Urothelium cell line (cell line): Measurements from ENCODE around the gene ZBTB20.
A peak's percentile ranks its signal among the peaks of the same experiment; 100 is the strongest.

Source experiments
- DNase-seq: peaks from one replicate; pipeline ENCODE4 v3.0.0; 2011; ENCODE audit warnings: low spot score, mixed read lengths
- FAIRE-seq: peaks from 2 replicates; lab custom pipeline; 2011; peaks lifted over from hg19 to GRCh38; lab: Jason Lieb, UNC

The ZBTB20 gene

GRCh38 chr3:114939920-114940319 lies 207.2 kb downstream of the ZBTB20 start:
- FAIRE-seq (peak; percentile 61), DNase-seq (no peak)

DNA sequence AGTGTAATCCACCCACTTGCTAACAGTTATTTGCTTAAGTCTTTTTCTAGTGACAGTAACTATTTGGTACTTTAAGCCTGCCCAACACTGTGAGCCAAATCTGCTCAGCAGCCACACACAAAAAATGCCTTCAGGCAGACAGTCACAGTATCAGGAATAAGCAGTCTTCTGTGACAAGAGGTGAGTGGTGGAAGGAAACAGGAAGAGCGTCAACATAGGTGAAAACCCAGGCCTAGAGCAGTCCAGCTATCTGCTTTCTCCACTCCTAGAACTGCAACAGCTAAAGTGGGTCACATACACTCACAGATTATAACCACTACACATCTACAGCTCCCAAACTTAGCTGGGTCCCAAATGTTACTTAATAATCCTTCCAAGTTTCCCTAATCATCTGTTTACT lies 213.7 kb downstream of the ZBTB20 start:
- FAIRE-seq: no peak
- DNase-seq: no peak

DNA sequence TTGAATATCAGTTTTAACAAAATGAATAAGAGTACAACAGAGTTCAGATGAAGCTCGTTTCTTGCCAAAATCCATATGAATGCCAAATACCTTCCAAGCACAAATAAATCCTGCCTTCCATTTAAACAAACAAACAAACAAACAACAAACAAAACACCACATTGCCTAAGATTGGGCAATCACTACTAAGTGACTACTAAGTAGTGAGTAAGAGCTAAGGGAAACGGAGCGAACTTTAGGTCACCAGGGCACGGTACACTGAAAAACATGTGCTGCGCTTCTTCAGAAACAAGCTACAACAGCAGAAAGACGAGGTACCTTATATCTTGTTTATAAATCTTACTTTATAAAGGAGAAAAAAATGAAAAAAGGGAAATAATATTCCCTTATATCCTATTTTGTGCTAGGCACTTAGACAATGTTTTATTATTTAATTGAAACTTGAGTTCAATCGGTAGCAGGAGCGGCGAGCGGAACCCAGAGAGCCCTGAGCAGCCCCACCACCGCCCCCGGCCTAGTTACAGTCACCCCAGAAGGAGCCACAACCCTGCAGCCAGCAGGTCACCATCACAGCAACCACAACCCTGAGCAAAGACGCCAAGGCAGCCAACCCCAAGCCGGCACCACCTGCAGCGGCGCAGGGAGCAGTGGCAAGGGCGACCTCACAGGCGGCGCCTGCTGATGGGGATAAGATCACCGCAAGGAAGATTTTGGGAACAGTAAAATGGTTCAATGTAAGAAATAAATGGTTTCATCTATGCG lies 216.9 kb downstream of the ZBTB20 start:
- FAIRE-seq (no peak), DNase-seq (no peak)

- no peak for FAIRE-seq
- DNase-seq: no peak
These were observed 218.0 kb downstream of the ZBTB20 start for GRCh38 chr3:114928989-114929640.

DNA sequence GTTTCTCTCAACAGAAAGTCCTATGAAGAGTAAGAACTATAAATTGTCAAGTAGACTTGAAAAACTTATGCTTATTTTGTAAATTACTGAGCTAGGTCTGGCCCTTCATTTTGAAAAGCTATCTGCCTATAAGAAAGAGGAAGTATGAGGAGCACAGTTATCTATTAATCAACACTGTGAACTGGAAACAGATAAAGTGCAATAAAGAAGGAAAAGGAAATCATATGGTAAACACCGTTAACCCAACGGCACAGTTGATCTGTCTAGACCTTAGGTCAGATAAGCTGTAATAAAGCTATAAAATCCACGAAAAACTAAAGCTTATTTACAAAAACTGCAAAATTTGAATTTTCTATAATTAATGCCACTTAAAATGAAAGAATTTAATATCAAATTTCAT lies 242.5 kb downstream of the ZBTB20 start:
- DNase-seq (no peak), FAIRE-seq (no peak)

DNA sequence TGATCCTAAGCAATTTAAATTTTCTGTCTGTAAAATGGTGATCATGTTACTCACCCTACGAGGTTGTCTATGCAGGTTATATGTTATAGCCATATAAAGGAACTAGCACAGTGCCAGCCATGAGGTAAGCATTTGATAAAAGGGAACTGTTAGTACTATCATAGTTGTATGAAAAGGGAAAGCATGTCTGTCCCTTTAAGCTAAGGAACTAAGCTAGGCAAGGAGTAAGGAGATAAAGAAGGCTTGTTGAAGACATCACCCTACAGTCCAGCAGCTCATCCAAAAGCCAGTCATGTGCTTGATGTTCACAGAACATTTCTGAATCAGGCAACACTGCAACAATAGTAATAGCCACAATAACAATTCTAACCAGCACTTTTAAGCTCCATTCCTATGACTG lies 243.9 kb downstream of the ZBTB20 start:
- no peak for FAIRE-seq

DNA sequence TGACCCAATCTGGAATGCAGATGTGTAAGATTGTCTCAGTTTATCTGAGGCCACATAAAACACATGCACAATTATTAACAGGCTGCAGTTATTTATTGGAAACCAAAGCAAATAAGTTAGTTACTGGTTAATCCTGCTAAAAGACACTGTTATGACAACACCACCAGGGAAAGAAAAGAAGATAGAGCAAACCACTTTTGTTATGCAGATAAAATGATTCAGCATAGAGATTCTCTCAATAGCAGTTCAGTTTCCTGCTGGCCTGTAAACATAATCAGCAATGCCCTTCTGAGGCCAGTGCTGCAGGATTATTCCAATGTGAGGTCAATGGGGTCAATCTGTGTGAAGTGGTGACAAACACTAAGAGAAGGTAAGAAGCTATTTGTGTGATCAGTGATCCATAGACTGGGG lies 244.4 kb downstream of the ZBTB20 start:
- peak; percentile 30 for FAIRE-seq
- no peak for DNase-seq

More for the DNA sequence above, 243.9 kb downstream of the ZBTB20 start:
- DNase-seq: no peak

DNA sequence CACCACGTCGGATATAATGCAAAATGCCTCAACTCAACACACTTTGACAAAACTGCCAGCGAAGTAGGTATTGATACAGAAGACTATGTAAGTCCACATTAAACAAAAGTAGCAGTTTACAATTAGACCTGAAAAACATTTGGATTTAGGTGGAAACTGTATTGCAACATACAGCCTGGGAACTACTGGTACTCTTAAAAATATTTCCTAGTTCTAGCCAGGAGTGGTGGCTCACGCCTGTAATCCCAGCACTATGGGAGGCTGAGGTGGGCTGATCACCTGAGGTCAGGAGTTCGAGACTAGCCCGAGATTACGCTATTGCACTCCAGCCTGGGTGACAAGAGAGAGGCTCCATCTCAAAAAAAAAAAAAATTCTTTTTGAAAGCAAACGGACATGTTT lies 246.2 kb downstream of the ZBTB20 start:
- no peak for DNase-seq
- no peak for FAIRE-seq

DNA sequence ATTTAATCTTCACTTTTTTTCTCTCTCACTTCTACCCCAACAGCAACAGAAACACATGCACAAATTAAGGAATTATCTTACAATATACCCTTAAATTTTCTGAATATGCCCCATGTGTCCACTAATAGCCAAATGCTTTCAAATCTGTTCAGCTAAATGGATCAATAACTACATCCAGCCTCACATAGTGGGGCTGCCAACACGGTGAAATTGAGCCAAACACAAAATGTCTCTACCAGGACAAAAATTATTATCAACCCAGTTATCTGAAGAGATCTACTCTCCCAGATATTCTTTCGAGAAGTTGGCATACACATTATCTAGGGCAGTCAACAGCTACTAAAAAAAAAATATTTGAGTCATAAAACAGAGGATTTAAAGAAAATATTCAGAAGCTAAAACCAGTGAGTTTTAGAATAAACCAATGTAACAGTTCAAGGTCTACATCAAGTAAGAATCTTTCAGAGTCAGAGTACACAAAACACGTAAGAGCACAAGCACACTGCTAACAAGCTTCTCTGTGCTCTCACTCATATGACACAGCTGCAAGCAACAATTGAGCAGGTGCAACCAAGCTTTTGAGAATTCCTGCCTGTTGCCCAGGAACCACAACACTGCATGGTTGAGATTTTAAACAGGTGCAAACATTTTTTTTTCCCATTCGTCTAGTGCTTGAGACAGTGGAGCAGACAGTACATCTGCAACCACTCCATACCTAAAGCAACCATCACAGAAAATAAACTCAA lies 247.7 kb downstream of the ZBTB20 start:
- DNase-seq (peak; percentile 8), FAIRE-seq (no peak)

DNA sequence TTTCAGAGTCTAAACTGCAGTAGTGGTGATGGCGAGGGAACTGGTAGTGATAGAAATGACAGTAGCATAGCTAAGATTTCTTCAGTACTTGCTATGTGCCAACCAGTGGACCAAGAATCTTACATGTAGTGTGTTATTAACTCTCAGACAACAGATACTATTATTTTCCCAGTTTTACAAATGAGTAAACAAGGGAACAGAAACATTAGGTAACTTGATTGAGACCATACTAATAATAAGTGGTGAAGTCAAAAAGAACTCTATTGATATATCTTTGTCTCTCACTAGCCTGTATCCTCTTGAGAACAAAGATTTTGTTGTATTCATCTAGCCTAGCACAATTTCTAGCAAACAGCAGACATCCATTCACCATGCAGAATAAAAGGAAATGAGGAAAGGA lies 250.1 kb downstream of the ZBTB20 start:
- DNase-seq: no peak

DNA sequence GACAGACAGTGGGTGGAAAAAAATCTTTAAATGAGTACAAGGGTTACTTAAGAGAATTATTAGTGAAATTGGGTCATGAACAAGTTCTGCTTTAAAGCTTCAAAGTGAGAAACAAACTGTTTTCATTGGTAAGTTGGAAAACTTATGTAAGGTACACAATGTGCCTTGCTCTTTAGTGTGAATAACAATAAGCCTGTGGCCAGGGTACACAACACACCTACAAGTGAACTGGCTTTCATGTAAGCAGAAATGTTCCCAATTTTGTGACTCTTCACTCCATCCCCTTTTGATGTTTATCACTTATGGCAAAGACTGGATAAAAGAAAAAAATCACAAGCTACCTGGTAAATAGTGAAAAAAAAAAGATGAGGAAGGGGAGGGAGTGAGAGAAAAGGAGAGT lies 253.7 kb downstream of the ZBTB20 start:
- DNase-seq (no peak), FAIRE-seq (no peak)

More for the DNA sequence above, 250.1 kb downstream of the ZBTB20 start:
- no peak for FAIRE-seq

DNA sequence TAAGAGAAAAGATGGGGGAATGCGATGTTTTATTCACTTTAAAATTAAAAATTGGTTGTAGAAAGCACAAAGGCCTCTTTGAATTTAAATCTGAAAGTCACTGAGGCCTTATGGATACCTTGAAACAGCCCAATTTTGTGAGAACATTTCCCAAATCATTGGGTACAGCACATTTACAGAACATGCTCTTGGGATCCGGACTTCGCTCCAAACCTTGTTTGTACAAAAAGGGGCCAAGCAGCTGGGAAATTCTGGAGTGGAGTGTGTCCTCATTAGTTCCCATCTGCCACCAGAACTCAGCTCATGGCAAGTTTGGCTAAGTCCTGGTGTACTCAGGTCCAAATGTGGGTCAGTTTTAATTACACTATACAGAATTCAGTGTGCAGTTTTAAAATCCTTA lies 254.2 kb downstream of the ZBTB20 start:
- DNase-seq (no peak), FAIRE-seq (no peak)

- DNase-seq (no peak), FAIRE-seq (no peak)
These were observed 254.8 kb downstream of the ZBTB20 start for GRCh38 chr3:114892131-114892879.

DNA sequence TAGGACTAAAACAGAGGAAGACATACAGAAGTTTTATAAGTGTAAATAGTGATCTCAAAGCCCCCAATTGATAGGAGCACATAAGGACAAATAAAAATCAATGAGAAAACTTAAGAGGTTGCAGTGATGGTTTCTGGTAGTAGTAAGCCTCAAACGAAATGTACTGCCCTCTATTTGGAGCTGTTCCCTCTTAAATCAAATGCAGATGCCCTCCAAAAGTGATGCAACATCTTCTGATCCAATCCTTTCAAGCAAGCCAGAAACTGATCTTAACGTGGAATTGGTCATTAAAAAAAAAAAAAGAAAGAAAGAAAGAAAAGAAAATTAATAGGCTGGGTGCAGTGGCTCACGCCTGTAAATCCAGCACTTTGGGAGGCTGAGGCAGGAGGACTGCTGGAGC lies 259.3 kb downstream of the ZBTB20 start:
- FAIRE-seq: no peak
- DNase-seq: no peak

- no peak for DNase-seq
- no peak for FAIRE-seq
These were observed 260.2 kb downstream of the ZBTB20 start for GRCh38 chr3:114886905-114887304.

GRCh38 chr3:114884213-114884923 lies 262.7 kb downstream of the ZBTB20 start:
- FAIRE-seq: no peak
- DNase-seq: no peak

GRCh38 chr3:114880078-114880477 lies 267.0 kb downstream of the ZBTB20 start:
- DNase-seq (no peak), FAIRE-seq (no peak)

GRCh38 chr3:114879059-114880031 lies 267.7 kb downstream of the ZBTB20 start:
- FAIRE-seq: no peak
- DNase-seq: no peak

DNA sequence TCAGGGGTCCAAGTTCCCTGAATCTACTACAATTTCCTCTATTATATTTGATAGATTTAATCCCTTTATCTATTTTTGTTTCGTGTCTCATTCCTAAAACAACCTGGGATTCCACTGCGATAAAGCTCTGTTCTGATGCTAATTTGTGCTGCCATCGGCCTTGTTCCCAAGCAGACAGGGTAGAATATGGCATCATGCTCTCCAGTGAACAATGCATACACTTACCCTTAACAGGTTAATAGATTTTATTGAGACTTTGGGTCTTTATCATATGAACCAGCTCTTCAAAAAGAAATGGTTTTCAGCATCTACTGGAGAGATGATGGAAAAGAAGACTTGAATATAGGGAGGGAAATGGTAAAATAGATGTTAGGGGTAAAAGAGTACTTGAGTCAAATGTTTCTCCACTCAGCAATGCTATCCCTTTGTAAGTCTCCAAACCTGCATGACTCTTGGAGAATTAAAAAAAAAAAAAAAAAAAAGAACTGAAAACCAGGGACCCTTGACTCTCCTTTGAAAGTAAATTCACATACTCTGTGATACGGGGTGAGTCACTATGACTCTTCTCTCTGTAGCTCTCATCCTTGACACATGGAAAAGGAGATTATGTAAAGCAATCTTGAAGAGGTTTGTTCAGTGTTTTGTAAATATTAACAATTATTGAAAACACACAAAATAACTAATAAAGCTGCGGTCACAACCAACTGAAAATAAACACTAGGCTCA lies 268.8 kb downstream of the ZBTB20 start:
- FAIRE-seq: no peak
- DNase-seq: no peak
